SK-N-MC (cell line): Measurements from ENCODE around the gene AHCTF1.
"Not testable (repeated sequence)": the region's sequence is repeated elsewhere in the genome, so short reads cannot be mapped to it uniquely, and the experiment has no call there.

Experiments
- DNase-seq: peaks from one replicate; pipeline ENCODE4 v3.0.0-alpha.2; 2011; ENCODE audit warnings: low read depth, low spot score
- H3K27ac ChIP-seq: fragments of 200-600 bp; sonication (generic); 2 replicates; pipeline ENCODE4 v1.5.1; 2016; ENCODE audit warnings: mixed run types
- H3K36me3 ChIP-seq: fragments of 200-600 bp; sonication (generic); 2 replicates; pipeline ENCODE4 v1.6.1; 2017; ENCODE audit warnings: antibody characterized with exemption, low read length, mixed read lengths; ENCODE audit not compliant: insufficient read depth
- H3K4me3 ChIP-seq: fragments of 200-600 bp; sonication (generic); 2 replicates; pipeline ENCODE4 v1.5.1; 2016
- H3K9ac ChIP-seq: fragments of 200-600 bp; sonication (generic); 2 replicates; pipeline ENCODE4 v1.8.0; 2017; ENCODE audit warnings: mixed run types, mixed read lengths; ENCODE audit not compliant: insufficient read length
- H3K9me3 ChIP-seq: fragments of 200-600 bp; sonication (generic); 2 replicates; pipeline ENCODE4 v1.6.1; 2017; ENCODE audit warnings: low read depth, mild to moderate bottlenecking, antibody characterized with exemption, low read length, moderate library complexity, mixed read lengths
- EZH2 ChIP-seq: fragments of 200-600 bp; sonication (generic); IDR thresholded peaks from one replicate; pipeline ENCODE4 v1.6.1; 2017; ENCODE audit warnings: antibody characterized with exemption
- FOXP2 ChIP-seq: optimal IDR thresholded peaks from 2 replicates; pipeline ENCODE3; 2011; ENCODE audit warnings: mild to moderate bottlenecking, moderate library complexity; ENCODE audit not compliant: insufficient read depth; ENCODE audit errors: extremely low read length, control extremely low read depth
- POLR2AphosphoS5 ChIP-seq: IDR thresholded peaks from 2 replicates; pipeline ENCODE4 v1.6.1; 2012; ENCODE audit warnings: mild to moderate bottlenecking, low read depth, low read length, borderline replicate concordance

AHCTF1 gene

GRCh38 chr1:246820666-246821065 is 111.1 kb downstream of the AHCTF1 start:
- TF ChIP-seq EZH2 (no peak), POLR2AphosphoS5 (no peak), FOXP2 (no peak)
- Histone ChIP-seq H3K9me3 (no peaks in the 10 kb centered on the region), H3K9ac (no peak overlapping the region), H3K4me3 (no peak overlapping the region), H3K36me3 (no peaks in the 10 kb centered on the region), H3K27ac (no peak overlapping the region)
- no peak for DNase-seq

GRCh38 chr1:246817778-246818177 is 114.0 kb downstream of the AHCTF1 start:
- not testable (repeated sequence) for H3K9me3 ChIP-seq, DNase-seq, H3K36me3 ChIP-seq, H3K9ac ChIP-seq, H3K4me3 ChIP-seq, H3K27ac ChIP-seq

DNA sequence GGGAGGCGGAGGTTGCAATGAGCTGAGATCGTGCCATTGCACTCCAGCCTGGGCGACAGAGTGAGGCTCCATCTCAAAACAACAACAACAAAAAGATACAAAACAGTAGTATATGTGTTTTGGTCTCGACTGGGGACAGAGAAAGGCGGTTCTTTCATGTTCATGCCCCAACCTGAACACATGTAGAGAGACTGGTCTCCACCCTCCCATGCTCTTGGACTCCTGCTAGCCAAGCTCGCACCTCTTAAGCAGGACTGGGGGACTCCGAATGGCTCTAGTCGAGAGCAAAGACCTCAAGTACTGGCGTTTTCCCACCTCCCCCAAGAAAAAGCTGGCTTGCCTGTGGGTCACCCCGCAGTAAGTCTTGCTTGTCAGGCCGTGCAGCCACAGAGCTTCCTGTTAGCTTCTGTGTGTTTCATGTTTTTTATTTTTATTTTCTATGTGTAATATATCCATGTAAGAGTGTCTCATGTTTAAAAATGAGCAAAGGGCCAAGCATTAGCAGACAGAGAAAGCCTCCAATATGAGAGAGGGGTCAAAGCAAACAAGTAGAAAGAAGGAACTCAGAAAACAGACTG is 116.0 kb downstream of the AHCTF1 start:
- H3K9ac ChIP-seq: no peak overlapping the region
- no peak overlapping the region for H3K4me3 ChIP-seq
- no peak overlapping the region for H3K27ac ChIP-seq
- TF ChIP-seq FOXP2: no peak
- TF ChIP-seq POLR2AphosphoS5: no peak
- no peak for TF ChIP-seq EZH2
- no peak for DNase-seq
- H3K36me3 ChIP-seq: no peaks in the 10 kb centered on the region
- H3K9me3 ChIP-seq: no peaks in the 10 kb centered on the region

GRCh38 chr1:246814890-246815289 is 116.9 kb downstream of the AHCTF1 start:
- Histone ChIP-seq H3K27ac (no peak overlapping the region), H3K4me3 (no peak overlapping the region), H3K9ac (no peak overlapping the region), H3K36me3 (no peaks in the 10 kb centered on the region), H3K9me3 (no peaks in the 10 kb centered on the region)
- TF ChIP-seq EZH2 (no peak), FOXP2 (no peak), POLR2AphosphoS5 (no peak)
- DNase-seq: no peak

DNA sequence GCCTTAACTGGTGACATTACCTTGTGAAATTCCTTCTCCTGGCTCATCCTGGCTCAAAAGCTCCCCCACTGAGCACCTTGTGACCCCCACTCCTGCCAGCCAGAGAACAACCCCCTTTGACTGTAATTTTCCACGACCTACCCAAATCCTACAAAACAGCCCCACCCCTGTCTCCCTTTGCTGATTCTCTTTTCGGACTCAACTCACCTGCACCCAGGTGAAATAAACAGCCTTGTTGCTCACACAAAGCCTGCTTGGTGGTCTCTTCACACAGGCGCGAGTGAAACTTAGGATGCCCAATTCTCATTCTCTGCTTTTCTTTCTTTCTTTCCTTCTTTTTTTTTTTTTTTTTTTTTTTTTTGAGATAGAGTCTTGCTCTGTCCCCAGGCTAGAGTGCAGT is 118.4 kb downstream of the AHCTF1 start:
- not testable (repeated sequence) for DNase-seq, H3K9ac ChIP-seq, H3K36me3 ChIP-seq, H3K4me3 ChIP-seq, H3K9me3 ChIP-seq, H3K27ac ChIP-seq

GRCh38 chr1:246811985-246812384 is 119.8 kb downstream of the AHCTF1 start:
- DNase-seq: no peak
- H3K9ac ChIP-seq: no peak overlapping the region
- H3K4me3 ChIP-seq: no peak overlapping the region
- H3K27ac ChIP-seq: no peak overlapping the region
- H3K36me3 ChIP-seq: no peaks in the 10 kb centered on the region
- TF ChIP-seq POLR2AphosphoS5: no peak
- TF ChIP-seq EZH2: no peak
- TF ChIP-seq FOXP2: no peak
- H3K9me3 ChIP-seq: no peaks in the 10 kb centered on the region

- TF ChIP-seq EZH2 (no peak), POLR2AphosphoS5 (no peak), FOXP2 (no peak)
- DNase-seq: no peak
- Histone ChIP-seq H3K27ac (no peak overlapping the region), H3K9ac (no peak overlapping the region), H3K9me3 (no peaks in the 10 kb centered on the region), H3K36me3 (no peaks in the 10 kb centered on the region), H3K4me3 (no peak overlapping the region)
Observed at GRCh38 chr1:246809473-246809872, 122.3 kb downstream of the AHCTF1 start.

- Histone ChIP-seq H3K9me3 (no peaks in the 10 kb centered on the region), H3K9ac (no peak overlapping the region), H3K27ac (no peak overlapping the region), H3K4me3 (no peak overlapping the region), H3K36me3 (no peaks in the 10 kb centered on the region)
- TF ChIP-seq POLR2AphosphoS5 (no peak), EZH2 (no peak), FOXP2 (no peak)
- no peak for DNase-seq
Observed at GRCh38 chr1:246805135-246805716, 126.5 kb downstream of the AHCTF1 start.

GRCh38 chr1:246803883-246804282 is 127.9 kb downstream of the AHCTF1 start:
- H3K4me3 ChIP-seq: no peak overlapping the region
- TF ChIP-seq FOXP2 (no peak), POLR2AphosphoS5 (no peak), EZH2 (no peak)
- H3K9me3 ChIP-seq: no peaks in the 10 kb centered on the region
- no peak overlapping the region for H3K9ac ChIP-seq
- no peaks in the 10 kb centered on the region for H3K36me3 ChIP-seq
- no peak for DNase-seq
- H3K27ac ChIP-seq: no peak overlapping the region
